H9 (cell line): ENCODE results near the gene SLC26A5. TPM values are rescaled to one million over a fixed set of nuclear protein-coding genes. Genes with fewer than 3 reads are reported as not detected.

Experiments used
- DNase-seq: peaks from one replicate; pipeline ENCODE4 v3.0.0-alpha.2; 2017
- H2AFZ ChIP-seq: one replicate; pipeline ENCODE4 v1.6.1; 2013; ENCODE audit warnings: mild to moderate bottlenecking, low read length, control low read depth, moderate library complexity
- H2AK5ac ChIP-seq: 2 replicates; pipeline ENCODE4 v1.6.1; 2013; ENCODE audit warnings: low read length, control low read depth, mixed read lengths; ENCODE audit not compliant: insufficient read length
- H2BK120ac ChIP-seq: one replicate; pipeline ENCODE4 v1.6.1; 2013; ENCODE audit warnings: low read depth, mild to moderate bottlenecking, low read length, control low read depth, inconsistent platforms; ENCODE audit not compliant: poor library complexity, severe bottlenecking
- H2BK12ac ChIP-seq: 2 replicates; pipeline ENCODE4 v1.6.1; 2013; ENCODE audit warnings: low read length, control low read depth, mixed read lengths, low read depth; ENCODE audit not compliant: insufficient read length
- H2BK15ac ChIP-seq: 2 replicates; pipeline ENCODE4 v1.6.1; 2013; ENCODE audit warnings: low read depth, low read length, control low read depth
- H2BK20ac ChIP-seq: one replicate; pipeline ENCODE4 v1.6.1; 2013; ENCODE audit warnings: low read depth, mild to moderate bottlenecking, low read length, control low read depth, inconsistent platforms; ENCODE audit not compliant: poor library complexity, severe bottlenecking
- H2BK5ac ChIP-seq: 2 replicates; pipeline ENCODE4 v1.6.1; 2013; ENCODE audit warnings: low read length, control low read depth, mixed read lengths; ENCODE audit not compliant: insufficient read length
- H3K14ac ChIP-seq: 2 replicates; pipeline ENCODE4 v1.6.1; 2013; ENCODE audit warnings: low read length, control low read depth; ENCODE audit not compliant: insufficient read depth
- H3K18ac ChIP-seq: 2 replicates; pipeline ENCODE4 v1.6.1; 2013; ENCODE audit warnings: low read depth, mild to moderate bottlenecking, mixed read lengths, low read length, control low read depth; ENCODE audit not compliant: insufficient read length
- H3K23ac ChIP-seq: 2 replicates; pipeline ENCODE4 v1.6.1; 2013; ENCODE audit warnings: low read length, control low read depth, mixed read lengths, low read depth; ENCODE audit not compliant: insufficient read length
- H3K23me2 ChIP-seq: 2 replicates; pipeline ENCODE4 v1.6.1; 2013; ENCODE audit warnings: low read depth, mild to moderate bottlenecking, mixed read lengths, low read length, control low read depth; ENCODE audit not compliant: insufficient read length, poor library complexity, severe bottlenecking
- H3K27ac ChIP-seq: 2 replicates; pipeline ENCODE4 v1.5.1; 2013; ENCODE audit warnings: low read length, control low read depth, mixed read lengths, low read depth; ENCODE audit not compliant: insufficient read length
- H3K27me3 ChIP-seq: 2 replicates; pipeline ENCODE4 v1.6.1; 2013; ENCODE audit warnings: low read length, control low read depth, inconsistent platforms; ENCODE audit not compliant: insufficient read depth
- H3K4ac ChIP-seq: 2 replicates; pipeline ENCODE4 v1.6.1; 2013; ENCODE audit warnings: low read depth, mild to moderate bottlenecking, control low read depth, inconsistent platforms, low read length, moderate library complexity
- H3K4me1 ChIP-seq: 2 replicates; pipeline ENCODE4 v1.6.1; 2013; ENCODE audit warnings: low read length, control low read depth, inconsistent platforms; ENCODE audit not compliant: insufficient read depth
- H3K4me2 ChIP-seq: 2 replicates; pipeline ENCODE4 v1.6.1; 2013; ENCODE audit warnings: low read length, control low read depth, mixed read lengths; ENCODE audit not compliant: insufficient read length, insufficient read depth
- H3K56ac ChIP-seq: 2 replicates; pipeline ENCODE4 v1.6.1; 2013; ENCODE audit warnings: low read depth, mild to moderate bottlenecking, mixed read lengths, low read length, control low read depth; ENCODE audit not compliant: insufficient read length
- H3K79me1 ChIP-seq: 2 replicates; pipeline ENCODE4 v1.6.1; 2013; ENCODE audit warnings: low read depth, mild to moderate bottlenecking, moderate library complexity, low read length, control low read depth, inconsistent platforms; ENCODE audit not compliant: insufficient read depth, poor library complexity, severe bottlenecking
- H3K79me2 ChIP-seq: 2 replicates; pipeline ENCODE4 v1.6.1; 2013; ENCODE audit warnings: low read length, control low read depth, inconsistent platforms; ENCODE audit not compliant: insufficient read depth
- H3K9ac ChIP-seq: 2 replicates; pipeline ENCODE4 v1.6.1; 2013; ENCODE audit warnings: low read length, control low read depth, mixed read lengths; ENCODE audit not compliant: insufficient read length; ENCODE audit errors: extremely low read depth
- H3K9me3 ChIP-seq: one replicate; pipeline ENCODE4 v1.6.1; 2013; ENCODE audit warnings: low read depth, low read length, inconsistent platforms; ENCODE audit not compliant: control insufficient read depth
- H3T11ph ChIP-seq: one replicate; pipeline ENCODE4 v1.6.1; 2013; ENCODE audit warnings: mild to moderate bottlenecking, low read length, control low read depth, inconsistent platforms
- H4K20me1 ChIP-seq: one replicate; pipeline ENCODE4 v1.6.1; 2013; ENCODE audit not compliant: control insufficient read depth, insufficient read length, insufficient read depth
- H4K5ac ChIP-seq: 2 replicates; pipeline ENCODE4 v1.6.1; 2013; ENCODE audit warnings: low read depth, mild to moderate bottlenecking, mixed read lengths, low read length, control low read depth; ENCODE audit not compliant: insufficient read length
- H4K8ac ChIP-seq: replicated peaks from 2 replicates; pipeline ENCODE4 v1.6.1; 2013; ENCODE audit warnings: low read length, control low read depth, mixed read lengths, low read depth; ENCODE audit not compliant: insufficient read length
- H4K91ac ChIP-seq: 2 replicates; pipeline ENCODE4 v1.6.1; 2013; ENCODE audit warnings: low read depth, mild to moderate bottlenecking, moderate library complexity, mixed read lengths, low read length, control low read depth; ENCODE audit not compliant: insufficient read length
- H3K27ac Mint-ChIP-seq, 3 experiments: 2 replicates in 2 of 3; 3 replicates in 1 of 3; pipeline ENCODE4 v1.8.0; 2020 to 2021; ENCODE audit warnings: mixed read lengths in 3 of 3, mild to moderate bottlenecking in 1 of 3, moderate library complexity in 1 of 3
- H3K27me3 Mint-ChIP-seq: 2 replicates; pipeline ENCODE4 v1.8.0; 2021; ENCODE audit warnings: low read depth, mild to moderate bottlenecking, moderate library complexity, mixed read lengths
- H3K36me3 Mint-ChIP-seq, 3 experiments: 2 replicates in 2 of 3; 3 replicates in 1 of 3; pipeline ENCODE4 v1.8.0; 2020 to 2021; ENCODE audit warnings: low read depth in 3 of 3, mixed read lengths in 3 of 3; ENCODE audit not compliant: insufficient read depth in 1 of 3
- H3K4me1 Mint-ChIP-seq, 2 experiments: 2 replicates each; pipeline ENCODE4 v1.8.0; 2020; ENCODE audit warnings: mixed read lengths in 2 of 2
- H3K4me3 Mint-ChIP-seq, 2 experiments: 2 replicates in 1 of 2; 3 replicates in 1 of 2; pipeline ENCODE4 v1.8.0; 2020 to 2021; ENCODE audit warnings: mild to moderate bottlenecking in 2 of 2, mixed read lengths in 2 of 2, moderate library complexity in 1 of 2
- H3K9me3 Mint-ChIP-seq, 2 experiments: 2 replicates in 1 of 2; 3 replicates in 1 of 2; pipeline ENCODE4 v1.8.0; 2020; ENCODE audit warnings: mild to moderate bottlenecking in 2 of 2, mixed read lengths in 2 of 2, moderate library complexity in 1 of 2
- CTCF ChIP-seq: fragments of 200-600 bp; sonication (generic); conservative IDR thresholded peaks from 3 replicates; pipeline ENCODE4 v1.8.0; 2021; ENCODE audit warnings: antibody characterized with exemption, mild to moderate bottlenecking
- WGBS: extraction: QIAGEN DNeasy Blood & Tissue Kit; methylation state at CpG from one replicate; pipeline ENCODE4 v1.1.7; 2013; ENCODE audit warnings: missing lambda C conversion rate, low lambda C conversion rate, mixed read lengths; ENCODE audit not compliant: insufficient read length; ENCODE audit errors: extremely low coverage; 5-methylcytosine and 5-hydroxymethylcytosine counted together
- total RNA-seq: library from RNA; stranded (reverse); gene quantifications from 2 replicates; pipeline ENCODE4 v1.2.1, GENCODE V29; 2021

SLC26A5 gene
- total RNA-seq, 1 experiment from 2014 or later, result not detected

DNA sequence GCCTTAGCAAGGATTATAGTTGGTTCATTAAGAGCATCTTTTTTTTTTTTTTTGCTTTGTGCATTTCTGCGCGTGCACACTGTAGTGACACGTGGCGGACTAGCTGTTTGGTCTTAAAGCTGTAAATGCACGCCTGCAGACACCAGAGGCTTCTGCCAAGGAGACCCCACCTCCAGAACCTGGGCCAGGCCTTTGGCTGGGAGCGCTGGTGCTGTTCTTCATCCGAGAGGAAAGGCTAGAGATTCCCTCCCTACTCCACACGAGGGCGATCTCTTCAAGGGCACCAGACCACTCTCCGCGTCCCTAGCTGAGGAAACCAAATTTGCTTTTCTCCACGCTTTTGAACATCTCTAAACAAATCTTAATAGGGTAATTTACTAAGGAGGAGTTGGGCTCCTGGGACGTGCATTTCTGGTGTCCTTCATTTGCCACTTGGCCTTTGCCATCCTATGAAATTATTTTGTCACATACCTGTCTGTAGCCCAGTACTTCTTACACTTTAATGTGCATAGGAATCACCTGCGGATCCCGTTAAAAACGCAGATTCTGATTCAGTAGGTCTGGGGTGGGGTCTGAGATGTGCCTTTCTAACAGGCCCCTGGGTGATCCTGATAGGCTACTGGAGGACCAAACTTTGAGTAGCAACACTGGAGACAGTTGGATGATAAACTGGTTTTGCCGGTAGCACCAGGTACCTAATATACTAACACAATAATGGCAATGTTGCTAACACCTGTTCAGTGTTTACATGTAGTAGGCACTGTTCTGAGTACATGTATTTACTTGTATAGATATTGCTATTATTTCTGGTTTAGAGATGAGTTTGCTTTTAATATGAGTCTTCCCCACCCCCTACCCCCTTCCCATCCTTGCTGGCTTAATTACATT, 1.3 kb upstream of the SLC26A5 start:
- Histone ChIP-seq H3K9me3 (no peaks in the 10 kb centered on the region), H3T11ph (no peak overlapping the region), H3K4me1 (no peaks in the 10 kb centered on the region), H3K4me2 (no peak overlapping the region), H3K79me2 (no peaks in the 10 kb centered on the region), H4K8ac (no peak overlapping the region), H3K23me2 (peaks cover 8% of the 10 kb centered on the region), H2BK15ac (no peak overlapping the region), H2AFZ (no peak overlapping the region), H4K91ac (no peak overlapping the region), H3K79me1 (no peaks in the 10 kb centered on the region), H4K20me1 (peaks cover 4% of the 10 kb centered on the region), H3K27ac (no peak overlapping the region), H3K23ac (no peak overlapping the region), H2BK12ac (no peak overlapping the region), H2BK120ac (no peak overlapping the region), H4K5ac (no peak overlapping the region), H3K4ac (no peak overlapping the region), H3K14ac (no peak overlapping the region), H2AK5ac (no peak overlapping the region), H3K9ac (no peak overlapping the region), H2BK5ac (no peak overlapping the region), H3K18ac (no peak overlapping the region), H3K27me3 (peaks cover 3% of the 10 kb centered on the region; the same call in 1 of the 2 replicates), H3K56ac (no peak overlapping the region), H2BK20ac (no peak overlapping the region)
- Mint-ChIP-seq H3K27ac (no peak overlapping the region), H3K9me3 (peaks cover 11% of the 10 kb centered on the region in 2 experiments), H3K27me3 (peaks cover 93% of the 10 kb centered on the region), H3K4me1 (peaks cover 15 to 16% of the 10 kb centered on the region in 2 experiments), H3K36me3 (no peaks in the 10 kb centered on the region; a peak in 1 of 7 replicates), H3K4me3 (0 out of 5 replicates have a peak overlapping the region, but pooled peaks of 1 of the 2 experiments have one; percentile 23)
- peak; percentile 86 for TF ChIP-seq CTCF
- DNase-seq, result peak; percentile 86
- no CpG with 5 or more reads among the region's 17 CpGs for WGBS
